Measurements from ENCODE around the gene HEMK1. TPM values are rescaled to one million over a fixed set of nuclear protein-coding genes. Genes with fewer than 3 reads are reported as not detected.

Gene HEMK1
- total and polyA plus RNA-seq, 2 of the 4 experiments (the other 2 are of a cell fraction), result 17.2 to 20.8 TPM

DNA sequence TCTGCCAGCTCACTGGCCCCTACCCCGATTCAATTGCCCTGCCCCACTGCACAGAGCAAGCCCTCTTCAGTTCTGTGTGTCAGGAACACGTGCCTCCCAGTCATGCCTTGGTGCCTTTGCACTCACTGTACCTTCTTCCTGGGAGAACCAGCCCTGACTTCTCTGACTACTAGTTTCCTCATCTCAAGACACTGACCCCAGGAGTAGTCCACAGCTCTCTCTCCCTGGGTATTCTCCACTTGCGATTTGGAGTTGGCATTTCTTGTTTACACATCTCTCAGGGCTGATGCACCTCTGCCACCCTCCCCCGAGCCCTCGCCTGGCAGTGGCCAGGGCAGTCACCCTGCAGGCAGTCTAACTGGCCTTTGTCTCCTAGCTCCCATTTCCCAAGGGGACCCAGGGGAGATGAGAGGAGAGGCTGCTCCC is 36.6 kb downstream of the HEMK1 start (continued):
- TF ChIP-seq, protein P1, sequence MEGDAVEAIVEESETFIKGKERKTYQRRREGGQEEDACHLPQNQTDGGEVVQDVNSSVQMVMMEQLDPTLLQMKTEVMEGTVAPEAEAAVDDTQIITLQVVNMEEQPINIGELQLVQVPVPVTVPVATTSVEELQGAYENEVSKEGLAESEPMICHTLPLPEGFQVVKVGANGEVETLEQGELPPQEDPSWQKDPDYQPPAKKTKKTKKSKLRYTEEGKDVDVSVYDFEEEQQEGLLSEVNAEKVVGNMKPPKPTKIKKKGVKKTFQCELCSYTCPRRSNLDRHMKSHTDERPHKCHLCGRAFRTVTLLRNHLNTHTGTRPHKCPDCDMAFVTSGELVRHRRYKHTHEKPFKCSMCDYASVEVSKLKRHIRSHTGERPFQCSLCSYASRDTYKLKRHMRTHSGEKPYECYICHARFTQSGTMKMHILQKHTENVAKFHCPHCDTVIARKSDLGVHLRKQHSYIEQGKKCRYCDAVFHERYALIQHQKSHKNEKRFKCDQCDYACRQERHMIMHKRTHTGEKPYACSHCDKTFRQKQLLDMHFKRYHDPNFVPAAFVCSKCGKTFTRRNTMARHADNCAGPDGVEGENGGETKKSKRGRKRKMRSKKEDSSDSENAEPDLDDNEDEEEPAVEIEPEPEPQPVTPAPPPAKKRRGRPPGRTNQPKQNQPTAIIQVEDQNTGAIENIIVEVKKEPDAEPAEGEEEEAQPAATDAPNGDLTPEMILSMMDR (conservative IDR thresholded peaks at IDR 0.05; ENCODE audit: low read depth, low read length), result no peak
- no peak for TF ChIP-seq SMC3 (IDR thresholded peaks at IDR 0.05; ENCODE audit: low read depth, low read length)
- no peak for TF ChIP-seq MAFK (IDR thresholded peaks at IDR 0.05; ENCODE audit: low read depth, low read length)

DNA sequence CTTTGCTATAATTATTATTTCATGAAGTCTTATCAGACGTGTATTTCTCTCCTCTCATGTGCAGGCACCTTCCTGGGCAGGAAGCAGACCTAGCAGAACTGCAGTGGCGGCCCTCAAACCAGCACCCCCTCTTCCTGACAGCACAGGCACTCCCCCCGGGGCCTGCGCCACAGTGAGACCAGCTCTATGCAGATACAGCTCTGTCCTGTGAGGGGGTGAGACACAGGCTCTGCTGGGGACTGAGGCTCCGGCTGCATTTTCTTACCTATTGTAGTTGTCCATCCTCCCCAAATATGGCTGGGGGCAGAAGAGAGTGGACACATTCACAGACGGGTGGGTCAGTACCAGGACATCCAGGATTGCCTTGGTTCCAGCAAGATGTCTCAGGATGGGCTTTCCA is 37.3 kb downstream of the HEMK1 start:
- dilution Hi-C loops (cut with HindIII; ENCODE audit: low sequenced_read_pairs, unreplicated experiment), result no loop called here
- TF ChIP-seq, protein P2, sequence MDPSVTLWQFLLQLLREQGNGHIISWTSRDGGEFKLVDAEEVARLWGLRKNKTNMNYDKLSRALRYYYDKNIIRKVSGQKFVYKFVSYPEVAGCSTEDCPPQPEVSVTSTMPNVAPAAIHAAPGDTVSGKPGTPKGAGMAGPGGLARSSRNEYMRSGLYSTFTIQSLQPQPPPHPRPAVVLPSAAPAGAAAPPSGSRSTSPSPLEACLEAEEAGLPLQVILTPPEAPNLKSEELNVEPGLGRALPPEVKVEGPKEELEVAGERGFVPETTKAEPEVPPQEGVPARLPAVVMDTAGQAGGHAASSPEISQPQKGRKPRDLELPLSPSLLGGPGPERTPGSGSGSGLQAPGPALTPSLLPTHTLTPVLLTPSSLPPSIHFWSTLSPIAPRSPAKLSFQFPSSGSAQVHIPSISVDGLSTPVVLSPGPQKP (IDR thresholded peaks at IDR 0.05; ENCODE audit: borderline replicate concordance, low read depth, low read length), result no peak
- TF ChIP-seq MAFK (IDR thresholded peaks at IDR 0.05; ENCODE audit: low read depth, low read length), result no peak
- TF ChIP-seq RCOR1 (IDR thresholded peaks at IDR 0.05; ENCODE audit: insufficient replicate concordance, low read length), result no peak
- TF ChIP-seq RFX5 (IDR thresholded peaks at IDR 0.05; ENCODE audit: low read depth, low read length), result no peak

More for the DNA sequence above, 37.3 kb downstream of the HEMK1 start:
- Histone ChIP-seq H2AK9ac (replicated peaks; ENCODE audit: low read depth, low read length, poor library complexity) (no peak overlapping the region), H2BK15ac (ENCODE audit: low read depth, low read length) (no peak overlapping the region), H2BK20ac (ENCODE audit: low read depth, low read length) (no peak overlapping the region), H4K20me1 (ENCODE audit: insufficient read depth, low read length) (no peaks in the 10 kb centered on the region), H3K4ac (ENCODE audit: low read depth, low read length) (no peak overlapping the region), H3K14ac (replicated peaks; ENCODE audit: low read depth, low read length) (no peak overlapping the region), H3K79me1 (ENCODE audit: low read depth in 1 of 2, low read length in 2 of 2) (peaks cover 13% of the 10 kb centered on the region in 2 experiments; a peak in 3 of 4 replicates), H3K9me3 (ENCODE audit: control insufficient read depth, insufficient read depth, low read length) (no peaks in the 10 kb centered on the region), H3K18ac (ENCODE audit: low read depth, low read length) (no peak overlapping the region), H4K8ac (ENCODE audit: low read depth in 2 of 2, low read length in 2 of 2) (no peak overlapping the region), H3K56ac (ENCODE audit: extremely low read depth, insufficient read depth, low read length) (no peak overlapping the region), H2BK5ac (ENCODE audit: low read depth, low read length, poor library complexity, severe bottlenecking) (no peak overlapping the region), H4K91ac (ENCODE audit: insufficient read depth, low read depth, low read length) (no peak overlapping the region), H3K9ac (ENCODE audit: low read depth, low read length) (no peak overlapping the region), H4K5ac (ENCODE audit: low read depth, low read length) (no peak overlapping the region), H3K9me1 (ENCODE audit: insufficient read depth, low read length) (peaks cover 19% of the 10 kb centered on the region), H3K27me3 (ENCODE audit: control insufficient read depth, insufficient read depth, low read length) (no peaks in the 10 kb centered on the region), H2AFZ (replicated peaks; ENCODE audit: low read length, poor library complexity) (no peak overlapping the region), H3K4me1 (ENCODE audit: control insufficient read depth, insufficient read depth, low read length) (peaks cover 11% of the 10 kb centered on the region), H3K4me3 (ENCODE audit: insufficient read depth, low read depth, low read length) (no peak overlapping the region), H3K36me3 (ENCODE audit: control insufficient read depth, insufficient read depth, low read length) (peaks cover 28% of the 10 kb centered on the region; the same call in 1 of the 2 replicates), H2AK5ac (ENCODE audit: low read depth, low read length) (no peak overlapping the region), H3K23ac (ENCODE audit: low read depth, low read length) (no peak overlapping the region), H3K4me2 (ENCODE audit: low read depth, low read length) (no peak overlapping the region), H3K27ac (ENCODE audit: insufficient read depth, low read length) (no peak overlapping the region), H2BK120ac (ENCODE audit: low read depth, low read length) (no peak overlapping the region)
- in situ Hi-C loops (cut with MboI; ENCODE audit: low sequenced_read_pairs) (loop anchor here (25.0 kb wide), 1 partner anchor 1081 kb away; no protein-coding TSS in a partner anchor), intact Hi-C loops (cut with micrococcal nuclease) (no loop called here)
- ATAC-seq (ENCODE audit: low read depth) (no peak), DNase-seq (no peak)
- no TSS peak for BruUV-seq (replicated peaks)
- WGBS, 2 experiments (ENCODE audit: extremely low coverage in 2 of 2, insufficient read length in 1 of 2), result no CpG with 5 or more reads among the region's 6 CpGs
- CTCF ChIA-PET, result no interaction called here
- POLR2A ChIA-PET (ENCODE audit: unreplicated experiment), result no interaction called here
